NCI-H526 (cell line): Measurements from ENCODE around the gene TXNDC17.
"Not testable (repeated sequence)": the region's sequence is repeated elsewhere in the genome, so short reads cannot be mapped to it uniquely, and the experiment has no call there.

Experiments
- DNase-seq, 2 experiments: peaks; one replicate each; lab custom pipeline; 2025; lab: John Stamatoyannopoulos, UW

Gene TXNDC17

DNA sequence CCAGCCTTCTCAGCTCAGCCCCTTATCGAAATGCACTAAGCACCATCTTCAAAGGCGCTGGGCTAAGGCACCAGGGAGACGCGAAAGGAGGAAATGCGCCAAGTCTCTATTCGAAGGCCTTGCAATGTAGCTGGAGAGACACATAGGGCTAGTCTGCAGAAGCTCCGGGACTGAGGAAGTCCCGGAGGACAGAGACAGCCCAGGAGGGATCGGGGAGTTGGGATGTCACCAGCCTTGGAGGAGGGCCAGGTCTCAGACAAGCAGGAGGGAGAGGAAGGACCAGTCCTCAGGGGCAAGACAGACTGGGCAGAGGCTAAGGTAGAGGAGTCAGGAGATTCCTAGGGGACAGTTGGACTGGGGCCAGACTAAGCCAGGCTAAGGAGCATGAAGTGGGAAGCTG lies 19.2 kb downstream of the TXNDC17 start:
- no peak for DNase-seq

DNA sequence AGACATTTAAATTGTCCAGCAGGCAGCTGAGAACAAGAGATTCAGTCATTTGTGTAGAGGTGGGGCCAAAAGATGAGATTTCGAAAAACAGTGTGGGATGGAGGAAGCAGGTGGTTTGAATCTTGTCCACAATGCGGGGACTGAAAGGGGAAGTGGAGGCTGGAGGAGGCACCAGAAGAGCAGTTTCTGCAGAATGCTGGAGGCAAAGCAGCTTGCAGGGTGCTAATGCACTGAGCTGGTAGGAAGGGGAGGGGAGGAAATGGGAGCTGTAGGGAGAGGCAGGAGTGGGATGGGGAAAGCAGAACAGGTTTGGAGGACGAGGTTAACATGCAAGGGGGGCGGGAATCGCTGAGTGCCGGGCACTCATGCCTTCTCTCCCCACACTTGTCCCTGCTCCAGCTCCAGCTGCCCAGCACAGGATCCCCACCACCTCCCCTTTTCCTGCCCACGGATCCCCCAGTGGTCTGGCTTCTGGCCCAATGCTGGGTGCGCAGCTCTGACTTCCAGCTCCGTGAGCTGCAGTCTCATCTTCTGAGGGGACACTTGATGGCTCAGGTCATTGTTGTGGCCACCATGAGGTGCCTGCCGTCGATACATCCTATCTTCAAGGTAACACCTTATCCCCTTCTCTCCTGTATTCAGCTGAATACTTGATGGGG lies 20.1 kb downstream of the TXNDC17 start:
- DNase-seq, result no peak

DNA sequence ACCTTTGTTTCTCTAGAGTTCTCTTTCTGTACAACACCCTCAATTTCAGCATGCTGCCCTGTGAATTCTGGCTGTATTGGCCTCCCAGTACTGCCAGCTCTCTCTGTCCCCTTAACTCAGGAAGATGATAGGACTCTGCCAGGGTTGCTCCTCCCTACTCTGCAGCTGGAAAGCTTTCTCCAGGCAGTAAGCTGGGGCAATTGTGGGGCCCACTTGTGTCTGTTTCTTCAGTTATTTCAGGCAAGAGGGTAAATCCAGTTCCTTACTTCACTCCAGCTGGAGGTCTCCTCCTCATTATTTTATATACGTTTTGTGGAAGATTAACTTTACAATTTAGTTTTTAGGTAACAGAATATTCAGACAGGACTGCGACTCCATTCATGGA lies 20.6 kb downstream of the TXNDC17 start:
- no peak for DNase-seq

DNA sequence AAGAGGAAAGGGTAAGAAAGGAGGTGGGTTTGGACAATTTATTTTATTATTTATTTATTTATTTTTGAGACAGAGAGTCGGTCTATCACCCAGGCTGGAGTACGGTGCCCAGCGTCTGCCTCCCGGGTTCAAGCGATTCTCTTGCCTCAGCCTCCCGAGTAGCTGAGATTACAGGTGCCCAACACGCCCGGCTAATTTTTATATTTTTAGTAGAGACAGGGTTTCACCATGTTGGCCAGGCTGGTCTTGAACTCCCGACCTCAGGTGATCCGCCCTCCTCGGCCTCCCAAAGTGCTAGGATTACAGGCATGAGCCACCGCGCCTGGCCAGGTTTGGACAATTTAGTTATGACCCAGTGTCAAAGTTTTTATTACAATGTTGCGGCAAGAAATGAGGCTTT lies 22.3 kb downstream of the TXNDC17 start:
- not testable (repeated sequence) for DNase-seq

DNA sequence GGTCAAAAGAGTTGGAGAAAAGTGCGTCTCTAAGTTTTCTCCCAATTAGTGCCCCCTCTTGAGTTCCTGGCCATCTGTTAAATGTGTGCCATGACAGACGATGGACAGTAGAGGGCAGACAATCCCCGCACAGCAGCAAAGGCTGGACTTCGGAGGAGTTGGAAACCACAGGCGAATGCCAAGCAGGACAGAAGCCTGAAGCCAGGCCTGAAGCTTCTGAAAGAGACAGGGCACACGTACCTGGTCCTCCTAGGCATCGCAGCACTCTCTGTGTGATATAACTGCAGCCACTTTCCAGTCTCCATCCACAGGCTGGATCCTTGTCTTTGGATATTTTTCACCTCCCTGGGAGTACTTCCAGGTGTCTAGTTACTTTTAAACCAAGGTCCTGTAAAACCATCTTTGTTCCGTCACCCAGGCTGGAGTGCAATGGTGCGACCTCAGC lies 25.2 kb downstream of the TXNDC17 start:
- peak; percentile 9 to 71 for DNase-seq

DNA sequence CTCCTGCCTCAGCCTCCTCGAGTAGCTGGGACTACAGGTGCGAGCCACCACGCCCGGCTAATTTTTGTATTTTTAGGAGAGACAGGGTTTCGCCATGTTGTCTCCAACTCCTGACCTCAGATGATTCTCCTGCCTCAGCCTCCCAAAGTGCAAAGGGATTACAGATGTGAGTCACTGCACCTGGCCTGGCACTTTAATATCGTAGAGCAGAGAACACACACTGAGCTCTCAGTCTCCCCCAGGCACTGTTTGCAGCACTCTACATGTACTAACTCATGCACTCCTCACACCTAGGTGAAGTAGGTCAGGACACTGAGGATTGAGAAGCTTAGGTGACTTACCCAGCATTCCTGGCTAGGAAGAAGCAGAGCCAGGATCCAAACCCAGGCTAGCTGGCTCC lies 25.7 kb downstream of the TXNDC17 start:
- no peak for DNase-seq

DNA sequence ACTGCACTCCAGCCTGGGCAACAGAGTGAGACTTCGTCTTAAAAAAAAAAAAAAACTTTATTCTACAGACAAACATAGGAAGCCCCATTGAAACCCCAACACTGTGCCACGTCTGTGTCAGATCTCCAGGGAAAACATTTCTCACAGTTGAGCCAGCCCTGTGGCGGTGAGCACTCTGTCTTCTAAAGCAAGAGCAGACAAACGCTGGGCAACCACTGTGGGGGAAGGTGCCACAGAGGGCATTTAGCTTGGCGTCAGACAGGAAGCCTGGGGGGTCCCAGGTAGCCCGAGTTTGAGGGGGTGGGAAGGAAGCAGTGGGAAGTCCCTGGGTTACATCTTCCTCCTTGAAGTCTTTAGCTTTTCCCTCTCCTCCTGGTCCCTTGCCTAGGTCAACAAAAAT lies 26.7 kb downstream of the TXNDC17 start:
- no peak for DNase-seq

DNA sequence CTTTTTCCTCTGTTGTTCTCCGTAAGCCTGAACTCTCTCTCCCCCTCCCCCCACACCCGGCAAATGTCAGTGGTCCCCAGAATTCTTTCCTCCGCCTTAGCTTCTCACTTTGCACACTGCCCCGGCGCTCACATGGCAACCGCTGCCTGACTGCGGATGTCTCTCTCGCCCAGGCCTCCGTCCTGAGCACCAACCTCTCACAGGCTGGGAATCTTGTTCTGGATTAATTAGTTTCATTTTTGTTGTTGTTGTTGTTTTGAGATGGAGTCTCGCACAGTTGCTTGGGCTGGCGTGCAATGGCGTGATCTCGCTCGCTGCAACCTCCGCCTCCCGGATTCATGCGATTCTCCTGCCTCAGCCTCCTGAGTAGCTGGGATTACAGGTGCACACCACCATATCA lies 27.4 kb downstream of the TXNDC17 start:
- DNase-seq, result no peak

DNA sequence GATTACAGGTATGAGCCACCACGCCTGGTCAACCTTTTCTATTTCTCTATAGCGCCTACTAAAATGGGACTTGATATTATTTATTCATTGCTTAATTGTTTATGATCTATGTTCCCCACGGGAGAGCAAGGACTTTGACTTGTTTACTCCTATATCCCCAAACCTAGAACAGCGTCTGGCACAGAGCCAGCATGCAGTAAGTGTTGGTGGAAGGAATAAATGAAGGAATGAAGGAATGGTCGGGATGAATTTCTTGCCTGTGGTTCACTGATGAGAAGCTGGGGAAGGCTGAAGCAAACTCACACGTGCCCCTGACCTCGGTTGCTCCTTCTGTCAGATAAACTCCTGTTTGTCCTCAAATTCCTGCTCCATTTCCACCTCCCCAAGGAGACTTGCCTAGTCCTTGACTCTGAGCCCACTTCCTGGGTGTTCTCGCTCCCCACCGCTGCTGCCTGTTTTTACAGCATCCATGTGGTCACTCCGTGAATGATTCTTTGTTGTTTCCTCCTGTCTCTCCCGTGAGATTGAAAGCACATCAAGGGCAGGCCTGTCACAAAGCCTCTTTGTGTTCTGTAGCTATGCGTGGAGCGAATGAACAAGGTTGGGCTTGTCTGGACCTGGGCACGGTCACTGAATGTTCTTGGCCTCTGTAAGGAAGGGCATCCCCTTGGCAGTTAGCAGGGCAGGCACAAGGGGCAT lies 28.0 kb downstream of the TXNDC17 start:
- no peak for DNase-seq

DNA sequence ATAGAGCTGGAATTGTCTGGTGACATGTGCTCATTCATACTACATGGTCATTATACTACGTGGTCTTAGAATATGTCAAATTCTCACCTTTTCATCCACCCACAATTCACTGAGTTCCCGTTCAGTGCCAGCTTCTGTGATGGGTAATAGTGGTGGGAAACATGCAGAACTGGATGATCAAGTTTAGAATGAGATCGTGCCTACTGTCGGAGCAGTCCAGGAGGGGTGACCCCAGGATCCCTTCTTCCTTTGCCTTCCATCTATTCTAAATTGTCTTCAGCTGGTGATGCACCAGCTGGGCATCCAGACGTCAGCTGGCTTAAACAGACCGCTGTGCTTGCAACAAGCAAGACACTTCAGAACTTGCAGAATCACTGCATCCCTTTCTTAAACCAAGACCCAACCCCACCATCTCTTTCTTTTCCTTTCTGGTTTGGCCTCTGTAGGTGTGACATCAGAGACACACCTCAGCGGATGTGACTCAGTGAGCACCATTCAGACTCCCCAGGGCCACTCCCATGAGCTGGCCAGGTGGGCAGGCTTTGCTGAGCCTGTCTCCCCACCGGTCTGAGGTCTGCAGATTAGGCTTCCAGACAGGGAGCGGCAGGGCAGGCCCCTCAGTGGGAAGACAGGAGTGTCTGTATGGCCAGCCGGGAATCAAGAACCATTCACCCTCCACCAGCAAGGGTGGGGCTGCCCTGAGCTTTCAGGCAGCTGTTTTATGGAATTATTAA lies 28.8 kb downstream of the TXNDC17 start:
- DNase-seq, result no peak

DNA sequence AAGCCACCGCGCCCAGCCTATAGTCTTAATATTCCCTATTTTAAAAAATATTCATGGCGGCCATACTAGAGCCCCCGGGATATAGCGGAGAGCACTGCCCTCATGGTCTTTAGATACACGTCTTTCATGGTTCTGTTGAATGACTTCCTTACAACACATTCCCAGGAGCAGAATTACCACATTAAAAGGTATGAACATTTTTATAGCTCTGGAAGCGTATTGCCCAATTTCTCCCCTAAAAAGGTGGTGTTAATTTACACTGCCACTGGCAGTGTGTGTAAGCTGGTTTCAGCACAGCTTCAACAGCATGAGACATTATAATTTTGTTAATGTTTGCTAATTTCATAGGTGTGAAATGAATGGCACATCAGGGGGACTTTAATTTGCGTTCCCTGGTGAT lies 29.7 kb downstream of the TXNDC17 start:
- DNase-seq, result no peak

DNA sequence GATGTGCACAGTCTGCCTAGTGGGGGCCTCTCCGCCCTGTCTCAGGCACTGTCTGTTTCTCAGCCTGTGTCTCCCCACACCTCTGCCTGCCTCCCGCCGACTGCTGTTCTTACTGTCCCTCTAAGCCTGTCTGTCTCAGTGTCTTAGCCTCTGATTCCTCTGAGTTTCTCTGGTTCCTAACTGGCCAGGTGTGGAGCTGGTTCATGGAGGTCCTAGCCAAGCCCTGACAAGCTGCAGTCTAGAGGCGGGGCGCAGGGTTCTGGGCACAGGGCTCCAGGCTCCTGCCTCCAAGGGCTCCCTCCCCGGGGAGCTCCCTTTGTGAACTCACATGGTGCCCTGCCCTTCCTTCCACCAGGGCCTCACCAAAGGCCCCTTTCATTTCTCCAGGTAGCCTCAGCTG lies 30.1 kb downstream of the TXNDC17 start:
- no peak for DNase-seq

DNA sequence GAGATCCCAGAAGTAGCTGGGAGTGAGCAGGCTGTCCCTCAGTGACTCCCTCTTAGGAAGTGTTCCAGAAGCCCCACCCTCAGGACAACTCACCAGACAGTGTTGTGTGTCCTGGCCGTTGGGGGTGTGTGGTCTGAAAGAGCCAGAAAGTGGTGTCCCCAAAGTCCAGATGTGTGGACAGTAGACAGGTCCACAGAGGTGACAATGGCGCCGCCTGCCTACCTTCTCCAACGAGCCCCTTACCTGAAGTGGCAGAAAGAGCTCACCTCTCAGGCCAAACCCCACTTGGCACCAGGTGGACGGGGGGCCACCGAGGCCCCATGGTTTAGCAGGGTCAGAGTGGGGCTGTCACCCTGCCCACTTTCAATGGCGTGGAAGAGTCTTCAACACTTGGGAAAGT lies 30.6 kb downstream of the TXNDC17 start:
- DNase-seq, result no peak

DNA sequence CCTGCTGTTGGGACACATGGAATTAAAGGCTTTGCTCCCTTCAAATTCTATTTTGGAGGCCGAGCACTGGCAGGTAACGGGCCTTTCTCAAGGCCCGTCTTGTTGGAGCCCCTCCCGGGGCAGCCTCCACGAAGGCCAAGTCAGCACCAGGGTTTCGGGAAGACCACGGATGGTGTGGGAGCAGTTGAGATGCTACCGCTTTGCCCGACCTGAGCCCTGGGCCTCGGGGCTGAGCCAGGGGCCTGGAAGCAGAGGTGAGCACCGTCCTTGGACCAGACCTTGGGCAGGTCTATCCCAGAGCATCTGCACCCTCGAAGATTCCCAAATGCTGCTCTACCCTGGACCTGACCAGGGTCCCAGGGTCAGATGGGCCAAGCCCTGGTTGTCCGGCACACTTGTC lies 33.7 kb downstream of the TXNDC17 start:
- DNase-seq, result no peak

DNA sequence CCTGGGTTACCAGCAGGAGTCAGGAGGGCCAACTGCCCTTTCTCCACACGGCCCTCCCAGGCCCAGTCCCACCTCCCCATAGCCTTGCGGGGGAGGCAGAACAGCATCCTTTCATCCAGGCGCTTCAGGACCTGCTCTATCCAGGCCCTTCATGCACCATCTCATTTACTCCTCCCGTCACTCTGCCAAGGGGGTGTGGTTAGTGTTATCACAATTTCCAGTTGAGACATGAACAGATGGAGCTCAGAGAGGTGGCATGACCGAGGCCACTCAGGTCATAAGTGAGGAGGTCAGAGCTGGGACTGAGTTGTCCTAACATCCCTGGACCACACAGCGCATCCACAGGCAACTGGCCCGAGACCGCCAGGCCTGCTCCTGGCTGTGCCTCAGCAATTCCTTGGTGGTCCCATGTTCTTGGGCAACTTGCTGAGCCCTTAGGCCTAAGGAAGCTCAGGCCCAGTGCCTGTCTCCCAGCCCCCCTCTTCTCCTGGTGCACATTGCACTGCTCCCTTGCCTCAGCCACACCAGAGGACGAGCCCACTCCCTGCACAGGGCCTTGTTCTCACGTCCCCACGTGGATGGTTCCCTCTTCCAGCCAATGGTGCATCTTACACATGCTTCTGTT lies 34.5 kb downstream of the TXNDC17 start:
- no peak for DNase-seq

DNA sequence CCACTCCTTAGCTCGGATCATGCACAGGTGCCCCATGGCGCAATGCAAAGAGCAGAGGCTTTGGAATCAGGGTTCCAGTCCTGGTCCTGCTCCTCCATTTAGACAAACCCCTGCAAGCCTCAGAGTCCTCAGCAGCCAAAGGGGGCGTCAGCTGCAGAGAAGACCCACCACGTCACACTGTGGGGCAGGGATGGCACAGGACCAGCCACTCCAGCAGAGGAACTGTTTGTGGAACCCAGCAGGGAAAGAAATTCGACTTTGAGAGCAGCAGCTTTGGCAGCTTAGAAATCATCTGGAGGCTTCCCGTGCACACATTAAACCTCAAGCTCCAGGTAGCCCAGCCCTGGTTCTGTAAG lies 35.9 kb downstream of the TXNDC17 start:
- DNase-seq, result no peak

DNA sequence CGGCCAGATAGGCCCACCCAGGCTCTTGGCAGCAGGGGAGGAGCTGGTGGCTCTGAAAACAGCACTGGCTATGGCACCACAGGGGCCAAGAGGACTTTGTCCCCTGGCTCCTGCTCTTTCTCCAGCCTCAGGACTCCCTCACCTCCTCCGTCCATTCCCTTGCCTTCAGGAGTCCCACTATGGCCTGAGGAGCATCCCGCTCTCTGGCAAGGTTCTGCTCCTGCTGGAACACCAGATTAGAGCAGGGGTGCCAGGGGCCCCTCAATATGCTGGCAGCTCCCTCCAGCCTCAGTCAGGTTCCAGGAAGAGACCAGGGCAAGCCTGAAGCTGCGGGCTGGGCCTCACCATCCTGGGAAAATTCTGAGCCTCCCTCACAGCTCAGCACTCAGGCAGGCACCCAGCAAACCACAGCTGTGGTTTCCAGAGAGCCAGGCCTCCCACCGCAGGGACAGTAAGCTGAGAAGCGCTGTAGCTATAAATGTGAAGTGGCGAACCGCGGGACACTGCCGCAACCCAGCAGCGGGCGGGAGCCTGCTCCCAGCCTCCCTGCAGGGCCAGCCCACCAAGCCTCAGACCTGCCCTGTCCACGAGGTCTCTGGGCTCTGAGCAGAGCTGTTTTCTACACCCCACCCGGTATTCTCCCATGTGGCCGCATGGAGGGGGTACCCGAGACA lies 36.4 kb downstream of the TXNDC17 start:
- DNase-seq, result peak in 1 of 2 experiments; percentile 6

DNA sequence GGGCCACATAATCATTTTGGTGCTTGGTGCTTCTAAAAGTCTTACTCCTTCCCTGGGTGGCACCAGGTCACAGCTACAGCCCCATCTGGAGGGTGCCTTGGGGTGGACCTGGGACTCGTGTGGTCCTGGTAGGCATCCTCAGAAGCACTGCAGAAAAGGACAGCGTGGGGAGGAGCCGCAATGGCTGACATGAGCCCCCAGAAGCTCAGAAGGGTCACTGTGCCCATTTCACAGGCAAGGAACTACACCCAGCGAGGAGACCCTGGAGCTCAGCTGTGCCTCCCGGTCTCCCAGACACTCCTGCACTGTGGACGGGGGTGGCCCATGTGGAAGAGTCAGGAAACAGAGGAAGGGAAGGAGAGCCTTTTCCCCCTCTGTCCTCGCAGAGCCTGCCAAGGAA lies 37.1 kb downstream of the TXNDC17 start:
- DNase-seq, result no peak

DNA sequence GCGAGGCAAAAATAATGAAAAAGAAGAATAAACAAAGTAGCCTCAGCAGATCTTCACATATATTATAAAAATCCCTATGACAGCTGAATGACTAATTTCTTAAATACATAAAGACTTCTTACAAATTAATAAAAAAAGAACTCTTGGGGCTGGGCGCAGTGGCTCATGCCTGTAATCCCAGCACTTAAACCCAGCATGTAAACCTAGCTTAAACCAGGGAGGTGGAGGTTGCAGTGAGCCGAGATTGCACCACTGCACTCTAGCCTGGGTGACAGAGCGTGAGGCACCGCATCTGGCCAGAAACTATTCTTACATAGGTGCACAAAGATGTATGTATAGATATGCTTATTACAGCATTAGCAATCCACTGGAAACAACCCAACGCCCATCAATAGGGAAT lies 38.4 kb downstream of the TXNDC17 start:
- no peak for DNase-seq

DNA sequence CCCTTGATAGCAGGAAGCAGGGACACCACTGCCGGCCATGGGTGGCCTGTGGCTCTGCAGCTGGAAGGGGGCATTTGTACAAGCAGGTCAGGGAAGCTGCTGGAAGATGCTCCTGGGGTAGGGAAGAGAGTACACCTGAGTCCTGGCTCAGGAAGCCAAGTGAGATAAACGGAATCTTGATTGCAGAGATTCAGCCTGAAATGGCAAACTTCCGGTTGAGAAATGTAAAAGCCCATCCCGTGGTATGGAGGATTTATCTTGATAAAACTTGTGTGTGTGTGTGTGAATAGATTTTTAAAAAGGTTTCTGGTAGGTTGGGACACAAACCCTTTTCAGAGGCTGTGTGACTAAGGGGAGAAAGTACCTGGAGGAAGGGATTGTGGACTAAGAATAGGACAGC lies 40.3 kb downstream of the TXNDC17 start:
- DNase-seq, result no peak

DNA sequence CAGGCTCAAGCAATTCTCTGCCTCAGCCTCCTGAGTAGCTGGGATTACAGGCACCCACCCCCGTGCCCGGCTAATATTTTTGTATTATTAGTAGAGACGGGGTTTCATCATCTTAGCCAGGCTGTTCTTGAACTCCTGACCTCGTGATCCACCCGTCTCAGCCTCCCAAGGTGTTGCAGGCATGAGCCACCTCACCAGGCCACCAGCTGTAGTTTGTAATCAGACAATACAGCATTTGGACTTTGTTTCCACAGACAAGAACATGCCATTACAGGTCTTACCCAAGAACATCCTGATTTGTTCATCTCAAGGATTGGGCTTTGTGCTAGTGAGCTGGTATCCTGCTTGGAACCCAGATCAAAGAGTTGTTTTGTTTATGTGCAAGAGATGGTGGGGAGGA lies 40.8 kb downstream of the TXNDC17 start:
- no peak for DNase-seq

DNA sequence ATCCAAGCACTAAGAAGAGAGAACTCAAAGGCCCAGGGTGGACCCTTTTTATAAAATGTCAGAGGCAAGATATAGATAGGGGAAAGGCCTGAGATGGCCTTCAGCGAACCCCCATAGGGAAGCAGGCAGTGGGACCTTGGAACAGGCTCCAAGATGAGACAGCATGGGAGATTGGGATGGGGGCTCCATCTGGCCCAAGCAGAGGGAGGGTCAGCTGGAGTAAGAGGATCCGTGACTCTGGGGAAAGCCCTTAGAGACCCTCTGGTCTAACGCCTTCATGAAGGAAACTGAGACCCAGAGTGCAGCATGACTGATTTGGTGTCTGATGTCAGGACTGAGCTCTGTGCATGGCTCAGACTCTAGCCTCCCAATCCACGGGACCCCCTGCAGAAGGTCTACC lies 41.5 kb downstream of the TXNDC17 start:
- DNase-seq, result no peak
